B cell (primary cell): ENCODE results near the gene RAB8A. TPM values are rescaled to one million over a fixed set of nuclear protein-coding genes. Genes with fewer than 3 reads are reported as not detected.

Experiments
- ATAC-seq: fragments of 200-7000 bp; cut with Tn5 transposase; one replicate; pipeline ENCODE4 v1.10.0; 2021; ENCODE audit warnings: low read depth, mild to moderate bottlenecking, moderate number of reproducible peaks, moderate library complexity
- CTCF ChIA-PET: fragments of 350-600 bp; sonication (Branson Sonifier 250); formaldehyde crosslinking; loops from one replicate; lab custom pipeline; 2021; ENCODE audit warnings: antibody characterized with exemption, inconsistent platforms; lab: Charles Lee
- POLR2A ChIA-PET: fragments of 350-600 bp; sonication (Branson Sonifier 250); formaldehyde crosslinking; loops from one replicate; lab custom pipeline; 2021; ENCODE audit warnings: antibody characterized with exemption; lab: Charles Lee
- DNase-seq: peaks from one replicate; pipeline ENCODE4 v3.0.0; 2013
- H2AFZ ChIP-seq: 2 replicates; pipeline ENCODE4 v1.6.1; 2012; ENCODE audit warnings: mild to moderate bottlenecking, low read depth, low read length; ENCODE audit not compliant: insufficient read depth, poor library complexity, severe bottlenecking
- H3K27ac ChIP-seq, 2 donors: 1 replicate in 1 of 2; 2 replicates in 1 of 2; pipeline ENCODE4 v1.5.1; 2012 to 2013; ENCODE audit warnings: low read length in 2 of 2, mild to moderate bottlenecking in 2 of 2, moderate library complexity in 1 of 2
- H3K27me3 ChIP-seq, 4 experiments: fragments of 200-600 bp in 1 of 4; sonication (generic) in 1 of 4; replicated peaks in 1 of 4; 1 replicate in 2 of 4; 2 replicates in 2 of 4; pipeline versions ENCODE4 v1.6.1 to v1.7.0; 2013 to 2016; ENCODE audit warnings: low read length in 3 of 4, mild to moderate bottlenecking in 2 of 4, mixed read lengths in 1 of 4, moderate library complexity in 1 of 4; ENCODE audit not compliant: insufficient read depth in 4 of 4, control insufficient read depth in 3 of 4; ENCODE audit errors: control extremely low read depth in 1 of 4
- H3K36me3 ChIP-seq, 2 experiments: replicated peaks in 1 of 2; 1 replicate in 1 of 2; 2 replicates in 1 of 2; pipeline versions ENCODE4 v1.6.1 to v1.7.1; 2013; ENCODE audit warnings: low read length in 1 of 2; ENCODE audit not compliant: insufficient read depth in 2 of 2, control insufficient read depth in 1 of 2; ENCODE audit errors: control extremely low read depth in 1 of 2, extremely low read depth in 1 of 2
- H3K4me1 ChIP-seq, 2 donors: fragments of 200-600 bp in 1 of 2; sonication (generic) in 1 of 2; 1 replicate in 1 of 2; 2 replicates in 1 of 2; pipeline versions ENCODE4 v1.5.1 to v1.6.1; 2013 to 2017; ENCODE audit warnings: low read length in 2 of 2; ENCODE audit not compliant: control insufficient read depth in 2 of 2, insufficient read depth in 2 of 2
- H3K4me2 ChIP-seq: replicated peaks from 2 replicates; pipeline ENCODE3; 2012; ENCODE audit warnings: mild to moderate bottlenecking, low read depth, low read length; ENCODE audit not compliant: poor library complexity, severe bottlenecking
- H3K4me3 ChIP-seq, 5 experiments: fragments of 200-600 bp in 1 of 5; sonication (generic) in 1 of 5; 1 replicate in 3 of 5; 2 replicates in 2 of 5; pipeline versions ENCODE4 v1.5.1 to v1.7.0; 2011 to 2016; ENCODE audit warnings: low read length in 4 of 5, mild to moderate bottlenecking in 4 of 5, low read depth in 2 of 5, control low read depth in 1 of 5, moderate library complexity in 1 of 5; ENCODE audit not compliant: insufficient read depth in 1 of 5; ENCODE audit errors: control extremely low read depth in 1 of 5, extremely low read depth in 1 of 5
- H3K79me2 ChIP-seq: fragments of 200-600 bp; sonication (generic); one replicate; pipeline ENCODE4 v1.6.0; 2016; ENCODE audit warnings: low read length; ENCODE audit not compliant: control insufficient read depth, insufficient read depth
- H3K9ac ChIP-seq: fragments of 200-600 bp; sonication (generic); 2 replicates; pipeline ENCODE4 v1.6.1; 2017; ENCODE audit warnings: mild to moderate bottlenecking, low read length, moderate library complexity
- H3K9me3 ChIP-seq, 3 donors: one replicate each; pipeline versions ENCODE4 v1.6.1 to v1.7.1; 2013; ENCODE audit warnings: low read length in 2 of 3; ENCODE audit not compliant: control insufficient read depth in 2 of 3, insufficient read depth in 1 of 3; ENCODE audit errors: control extremely low read depth in 1 of 3
- H4K20me1 ChIP-seq: 2 replicates; pipeline ENCODE4 v1.6.0; 2012; ENCODE audit warnings: mild to moderate bottlenecking, low read length; ENCODE audit not compliant: insufficient read depth, control insufficient read depth, poor library complexity, severe bottlenecking
- H3K27ac Mint-ChIP-seq: one replicate; pipeline ENCODE4 v1.8.0; 2021; ENCODE audit warnings: mixed read lengths
- H3K27me3 Mint-ChIP-seq: one replicate; pipeline ENCODE4 v1.8.0; 2021; ENCODE audit warnings: mixed read lengths
- H3K4me1 Mint-ChIP-seq: one replicate; pipeline ENCODE4 v1.8.0; 2021; ENCODE audit warnings: mixed read lengths
- H3K4me3 Mint-ChIP-seq: one replicate; pipeline ENCODE4 v1.8.0; 2021; ENCODE audit warnings: mixed read lengths
- H3K9me3 Mint-ChIP-seq: one replicate; pipeline ENCODE4 v1.8.0; 2022; ENCODE audit warnings: mixed read lengths; ENCODE audit not compliant: insufficient read depth
- EZH2 ChIP-seq: IDR thresholded peaks from 2 replicates; pipeline ENCODE4 v1.6.1; 2012; ENCODE audit warnings: borderline replicate concordance, low read depth, mild to moderate bottlenecking, moderate library complexity, low read length; ENCODE audit not compliant: insufficient read depth, poor library complexity, severe bottlenecking
- whole genome bisulfite sequencing: methylation state at CpG from one replicate; pipeline ENCODE4 v1.1.5; 2013; ENCODE audit warnings: missing lambda C conversion rate; ENCODE audit not compliant: insufficient coverage; 5-methylcytosine and 5-hydroxymethylcytosine counted together
- intact Hi-C: fragments of 100-400 bp; cut with micrococcal nuclease; formaldehyde crosslinking; loops from one replicate; pipeline ENCODE4 v1.10.0; 2022
- polyA plus RNA-seq: library from polyadenylated mRNA; depleted of rRNA; stranded (reverse); fragments of >200 nt; gene quantifications from 2 replicates; pipeline ENCODE4 v1.2.3, GENCODE V29; 2012
- total RNA-seq, 2 donors: library from RNA; stranded (reverse); fragments of 120-200 nt in 1 of 2; gene quantifications; 1 replicate in 1 of 2; 2 replicates in 1 of 2; pipeline versions ENCODE4 v1.2.3 to v1.2.4, GENCODE V29; 2013 to 2022
- TF ChIP-seq, protein P1 (sequence below): fragments of 200-600 bp; IDR thresholded peaks from one replicate; pipeline ENCODE4 v1.8.0; 2022; ENCODE audit warnings: antibody characterized with exemption, mild to moderate bottlenecking

The RAB8A gene
- total and polyA plus RNA-seq, 2 donors (not counting 1 experiment from before 2014, with no cell fraction given), result 65.5 to 117 TPM

GRCh38 chr19:16106121-16106520 is 5.6 kb upstream of the RAB8A start:
- no peak overlapping the region for H3K9ac ChIP-seq
- H2AFZ ChIP-seq, result no peak overlapping the region
- H4K20me1 ChIP-seq, result no peaks in the 10 kb centered on the region
- Mint-ChIP-seq H3K4me1 (peaks cover 25% of the 10 kb centered on the region), H3K4me3 (no peak overlapping the region), H3K27me3 (no peaks in the 10 kb centered on the region), H3K9me3 (no peaks in the 10 kb centered on the region), H3K27ac (peak overlapping the region; percentile 85)
- WGBS, result 50% methylated on average over 3 of the region's 3 CpGs
- peaks cover 0 to 26% of the 10 kb centered on the region in 2 experiments for H3K36me3 ChIP-seq
- H3K27me3 ChIP-seq, result no peaks in the 10 kb centered on the region
- ATAC-seq (no peak), DNase-seq (no peak)
- ChIA-PET POLR2A (no interaction called here), CTCF (interaction anchor here (0.6 to 4.7 kb wide), 4 partner anchors 39 to 76 kb away, joined by 3 to 28 read pairs (median 4); no protein-coding TSS in a partner anchor)
- H3K4me2 ChIP-seq, result no peak overlapping the region
- H3K79me2 ChIP-seq, result peaks cover 8% of the 10 kb centered on the region
- H3K4me3 ChIP-seq, result no peak overlapping the region
- peak overlapping the region; percentile 37 to 47 for H3K27ac ChIP-seq
- TF ChIP-seq, protein P1, sequence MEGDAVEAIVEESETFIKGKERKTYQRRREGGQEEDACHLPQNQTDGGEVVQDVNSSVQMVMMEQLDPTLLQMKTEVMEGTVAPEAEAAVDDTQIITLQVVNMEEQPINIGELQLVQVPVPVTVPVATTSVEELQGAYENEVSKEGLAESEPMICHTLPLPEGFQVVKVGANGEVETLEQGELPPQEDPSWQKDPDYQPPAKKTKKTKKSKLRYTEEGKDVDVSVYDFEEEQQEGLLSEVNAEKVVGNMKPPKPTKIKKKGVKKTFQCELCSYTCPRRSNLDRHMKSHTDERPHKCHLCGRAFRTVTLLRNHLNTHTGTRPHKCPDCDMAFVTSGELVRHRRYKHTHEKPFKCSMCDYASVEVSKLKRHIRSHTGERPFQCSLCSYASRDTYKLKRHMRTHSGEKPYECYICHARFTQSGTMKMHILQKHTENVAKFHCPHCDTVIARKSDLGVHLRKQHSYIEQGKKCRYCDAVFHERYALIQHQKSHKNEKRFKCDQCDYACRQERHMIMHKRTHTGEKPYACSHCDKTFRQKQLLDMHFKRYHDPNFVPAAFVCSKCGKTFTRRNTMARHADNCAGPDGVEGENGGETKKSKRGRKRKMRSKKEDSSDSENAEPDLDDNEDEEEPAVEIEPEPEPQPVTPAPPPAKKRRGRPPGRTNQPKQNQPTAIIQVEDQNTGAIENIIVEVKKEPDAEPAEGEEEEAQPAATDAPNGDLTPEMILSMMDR, result no peak
- TF ChIP-seq EZH2, result no peak
- H3K4me1 ChIP-seq, result peaks cover 17 to 43% of the 10 kb centered on the region in 2 donors
- intact Hi-C loops, result no loop called here
- no peaks in the 10 kb centered on the region for H3K9me3 ChIP-seq
